Kidney epithelial cell (primary cell): ENCODE measurements around the gene IFT25. TPM values are rescaled to one million over a fixed set of nuclear protein-coding genes. Genes with fewer than 3 reads are reported as not detected.
A peak's percentile ranks its signal among the peaks of the same experiment; 100 is the strongest.

ENCODE experiments used
- DNase-seq: peaks from one replicate; pipeline ENCODE4 v3.0.0-alpha.2; 2010; ENCODE audit warnings: low read depth
- H3K27me3 ChIP-seq: 2 replicates; pipeline ENCODE4 v1.6.0; 2011; ENCODE audit warnings: low read length; ENCODE audit not compliant: control insufficient read depth, insufficient read depth
- H3K36me3 ChIP-seq: 2 replicates; pipeline ENCODE4 v1.5.1; 2011; ENCODE audit warnings: low read length; ENCODE audit not compliant: control insufficient read depth, insufficient read depth
- H3K4me3 ChIP-seq: 2 replicates; pipeline ENCODE4 v1.5.1; 2011; ENCODE audit warnings: low read depth, mild to moderate bottlenecking, control low read depth, low read length
- total RNA-seq: library from RNA; depleted of rRNA; stranded (reverse); fragments of >200 nt; gene quantifications from 2 replicates; pipeline ENCODE4 v1.2.3, GENCODE V29; 2015
- TF ChIP-seq, protein P1 (sequence below): IDR thresholded peaks from 2 replicates; pipeline ENCODE4 v1.5.1; 2011; ENCODE audit warnings: mild to moderate bottlenecking, moderate library complexity, low read length, control low read depth, inconsistent platforms; ENCODE audit not compliant: insufficient read depth, poor library complexity, severe bottlenecking

The IFT25 gene
- total RNA-seq, 1 donor from 2014 or later: 9.5 TPM

- DNase-seq: no peak
- H3K36me3 ChIP-seq: peaks cover 3% of the 10 kb centered on the region
- TF ChIP-seq, protein P1, sequence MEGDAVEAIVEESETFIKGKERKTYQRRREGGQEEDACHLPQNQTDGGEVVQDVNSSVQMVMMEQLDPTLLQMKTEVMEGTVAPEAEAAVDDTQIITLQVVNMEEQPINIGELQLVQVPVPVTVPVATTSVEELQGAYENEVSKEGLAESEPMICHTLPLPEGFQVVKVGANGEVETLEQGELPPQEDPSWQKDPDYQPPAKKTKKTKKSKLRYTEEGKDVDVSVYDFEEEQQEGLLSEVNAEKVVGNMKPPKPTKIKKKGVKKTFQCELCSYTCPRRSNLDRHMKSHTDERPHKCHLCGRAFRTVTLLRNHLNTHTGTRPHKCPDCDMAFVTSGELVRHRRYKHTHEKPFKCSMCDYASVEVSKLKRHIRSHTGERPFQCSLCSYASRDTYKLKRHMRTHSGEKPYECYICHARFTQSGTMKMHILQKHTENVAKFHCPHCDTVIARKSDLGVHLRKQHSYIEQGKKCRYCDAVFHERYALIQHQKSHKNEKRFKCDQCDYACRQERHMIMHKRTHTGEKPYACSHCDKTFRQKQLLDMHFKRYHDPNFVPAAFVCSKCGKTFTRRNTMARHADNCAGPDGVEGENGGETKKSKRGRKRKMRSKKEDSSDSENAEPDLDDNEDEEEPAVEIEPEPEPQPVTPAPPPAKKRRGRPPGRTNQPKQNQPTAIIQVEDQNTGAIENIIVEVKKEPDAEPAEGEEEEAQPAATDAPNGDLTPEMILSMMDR: no peak
Measured at GRCh38 chr1:53963460-53963859, 18.0 kb upstream of the IFT25 start.

GRCh38 chr1:53962395-53962794 lies 16.9 kb upstream of the IFT25 start:
- peaks cover 3% of the 10 kb centered on the region for H3K36me3 ChIP-seq
- no peaks in the 10 kb centered on the region for H3K27me3 ChIP-seq
- TF ChIP-seq, protein P1: no peak
- no peak overlapping the region for H3K4me3 ChIP-seq
- no peak for DNase-seq

More at GRCh38 chr1:53963460-53963859, 18.0 kb upstream of the IFT25 start:
- Histone ChIP-seq H3K4me3 (no peak overlapping the region), H3K27me3 (no peaks in the 10 kb centered on the region)

DNA sequence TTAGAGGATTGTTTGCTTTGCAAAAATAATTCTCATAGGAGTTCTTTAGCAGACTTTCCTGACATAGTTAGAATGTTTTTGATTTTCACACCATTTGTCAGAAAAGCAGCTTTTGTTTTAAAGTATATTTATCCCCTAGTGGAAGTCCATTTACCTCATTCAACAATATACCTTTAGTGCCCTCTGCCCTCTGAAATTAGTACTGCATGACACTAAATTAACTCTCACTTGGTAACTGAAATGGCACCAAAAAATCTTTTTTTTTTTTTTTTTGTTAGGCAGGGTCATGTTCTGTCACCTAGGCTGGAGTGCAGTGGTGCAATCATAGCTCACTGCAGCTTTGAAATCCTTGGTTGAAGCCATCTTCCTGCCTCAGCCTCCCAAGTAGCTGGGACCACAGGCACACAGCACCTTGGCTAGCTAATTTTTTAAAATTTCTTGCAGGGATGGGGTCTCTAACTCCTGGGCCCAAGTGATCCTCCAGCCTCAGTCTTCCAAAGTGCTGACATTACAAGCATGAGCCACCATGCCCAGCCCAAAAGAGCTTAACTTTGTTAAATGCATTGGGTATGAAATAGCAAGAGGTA lies 14.3 kb upstream of the IFT25 start:
- Histone ChIP-seq H3K27me3 (no peaks in the 10 kb centered on the region), H3K36me3 (peaks cover 3% of the 10 kb centered on the region), H3K4me3 (no peak overlapping the region)
- TF ChIP-seq, protein P1: peak; percentile 47
- DNase-seq: no peak

DNA sequence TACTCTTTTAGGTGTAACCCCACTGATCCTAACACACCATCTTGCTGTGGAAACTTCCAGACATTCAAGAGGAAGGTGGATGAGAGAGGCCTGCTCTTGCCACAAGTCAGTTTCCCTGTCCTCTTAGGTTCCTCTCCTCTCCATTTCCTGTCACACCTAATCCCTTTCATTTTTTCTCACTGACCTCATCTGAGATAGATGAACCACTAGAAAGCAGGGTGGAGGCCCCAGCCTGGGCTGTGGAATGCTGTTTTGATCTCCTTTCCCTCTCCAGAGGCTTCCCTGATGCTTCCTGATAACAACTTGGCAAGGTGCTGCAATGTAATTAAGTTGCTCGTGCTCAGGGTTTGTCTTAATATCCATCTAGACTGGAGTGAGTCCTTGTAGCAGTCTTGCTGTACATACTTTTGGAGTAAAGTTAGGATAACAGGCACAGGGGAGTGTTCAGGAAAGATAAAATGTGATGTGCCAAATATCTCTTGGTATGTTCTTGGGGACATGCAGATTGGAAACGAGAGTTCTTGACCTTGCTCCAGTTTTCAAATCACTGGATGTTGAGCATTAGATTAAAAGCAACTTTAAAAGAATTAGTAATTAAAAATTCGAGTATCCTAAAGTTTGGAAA lies 11.8 kb upstream of the IFT25 start:
- Histone ChIP-seq H3K27me3 (no peaks in the 10 kb centered on the region), H3K4me3 (no peak overlapping the region), H3K36me3 (peaks cover 1% of the 10 kb centered on the region)
- TF ChIP-seq, protein P1: no peak
- DNase-seq: peak; percentile 55

DNA sequence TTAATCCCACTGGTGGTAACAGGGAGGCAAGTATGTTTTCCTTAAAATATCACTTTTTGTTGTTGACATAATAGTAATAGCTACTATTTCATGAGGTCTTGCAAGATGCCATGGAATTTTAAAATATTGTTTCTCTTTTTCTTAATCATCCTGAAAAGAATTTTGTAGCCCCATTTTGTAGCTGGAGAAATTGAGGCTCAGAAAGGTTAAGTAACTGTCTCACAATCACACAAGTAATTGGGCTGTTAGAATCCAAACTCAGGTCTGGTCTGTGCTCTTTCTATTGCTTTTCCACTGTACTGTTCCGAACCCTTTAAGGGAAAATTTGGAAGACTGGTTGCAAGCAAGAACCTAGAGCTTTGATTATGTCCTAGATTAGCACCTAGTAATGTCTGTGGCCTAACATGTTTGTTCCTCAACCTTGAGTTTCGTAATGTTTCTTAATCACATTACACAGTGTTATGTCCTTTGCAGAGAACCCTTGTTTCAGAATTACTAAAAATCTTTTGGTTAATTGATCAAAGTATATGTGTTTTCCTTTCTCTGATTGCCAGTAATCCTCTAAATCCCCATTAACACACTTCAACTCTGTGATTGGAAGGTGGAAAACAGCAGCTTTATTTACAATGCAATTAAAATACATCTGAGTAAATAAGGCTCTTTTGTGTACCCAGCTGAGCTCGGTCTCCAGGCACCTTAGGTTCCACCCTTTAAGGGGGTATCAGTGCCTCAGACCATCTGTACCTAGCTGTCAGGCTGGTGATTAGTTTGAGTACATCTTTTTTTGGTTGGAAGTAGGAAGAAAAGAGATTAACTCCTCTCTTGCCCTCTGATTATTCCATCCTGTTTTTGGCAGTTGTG lies 11.0 kb upstream of the IFT25 start:
- Histone ChIP-seq H3K27me3 (no peaks in the 10 kb centered on the region), H3K36me3 (peaks cover 1% of the 10 kb centered on the region), H3K4me3 (no peak overlapping the region)
- TF ChIP-seq, protein P1: no peak
- no peak for DNase-seq
